Naive thymus-derived CD4-positive, alpha-beta T cell (primary cell): ENCODE measurements around the gene ZCCHC8. TPM values are rescaled to one million over a fixed set of nuclear protein-coding genes. Genes with fewer than 3 reads are reported as not detected.

Experiments used
- ATAC-seq: fragments of 150-1000 bp; cut with Tn5 transposase; 2 replicates; pipeline ENCODE4 v1.10.0; 2021; ENCODE audit warnings: mild to moderate bottlenecking, moderate library complexity
- CTCF ChIA-PET: fragments of 350-600 bp; sonication (Branson Sonifier 250); formaldehyde crosslinking; loops from one replicate; lab custom pipeline; 2021; ENCODE audit warnings: antibody characterized with exemption; lab: Charles Lee
- POLR2A ChIA-PET: fragments of 350-600 bp; sonication (Branson Sonifier 250); formaldehyde crosslinking; loops from one replicate; lab custom pipeline; 2021; ENCODE audit warnings: antibody characterized with exemption, inconsistent platforms; lab: Charles Lee
- DNase-seq, 9 donors: peaks; one replicate each; pipeline versions ENCODE4 v3.0.0 to v3.0.0-alpha.2; 2020 to 2022; ENCODE audit warnings: mixed read lengths in 1 of 9
- H3K27ac ChIP-seq: one replicate; pipeline ENCODE4 v1.7.0; 2013; ENCODE audit warnings: mild to moderate bottlenecking, low read depth, low read length, moderate library complexity
- H3K27me3 ChIP-seq, 2 donors: one replicate each; pipeline ENCODE4 v1.7.0; 2013; ENCODE audit warnings: low read length in 2 of 2, mild to moderate bottlenecking in 2 of 2, moderate library complexity in 2 of 2; ENCODE audit not compliant: control insufficient read depth in 2 of 2, insufficient read depth in 2 of 2
- H3K36me3 ChIP-seq, 3 experiments: 1 replicate in 2 of 3; 2 replicates in 1 of 3; pipeline ENCODE4 v1.7.0; 2013; ENCODE audit warnings: low read length in 3 of 3, mild to moderate bottlenecking in 3 of 3, moderate library complexity in 1 of 3; ENCODE audit not compliant: insufficient read depth in 3 of 3, control insufficient read depth in 2 of 3
- H3K4me1 ChIP-seq, 2 donors: one replicate each; pipeline ENCODE4 v1.7.0; 2013; ENCODE audit warnings: low read length in 2 of 2, mild to moderate bottlenecking in 2 of 2, moderate library complexity in 1 of 2; ENCODE audit not compliant: control insufficient read depth in 2 of 2, insufficient read depth in 2 of 2
- H3K4me3 ChIP-seq: 2 replicates; pipeline ENCODE4 v1.7.0; 2013; ENCODE audit warnings: mild to moderate bottlenecking, low read length
- H3K9me3 ChIP-seq, 3 experiments: 1 replicate in 2 of 3; 2 replicates in 1 of 3; pipeline ENCODE4 v1.7.0; 2013; ENCODE audit warnings: low read length in 3 of 3; ENCODE audit not compliant: control insufficient read depth in 2 of 3
- H3K27ac Mint-ChIP-seq, 9 donors: one replicate each; pipeline ENCODE4 v1.8.0; 2020 to 2022; ENCODE audit warnings: mixed read lengths in 9 of 9, mild to moderate bottlenecking in 8 of 9, moderate library complexity in 5 of 9, inconsistent platforms in 2 of 9
- H3K27me3 Mint-ChIP-seq, 5 donors: one replicate each; pipeline ENCODE4 v1.8.0; 2021 to 2022; ENCODE audit warnings: mixed read lengths in 5 of 5, mild to moderate bottlenecking in 1 of 5
- H3K36me3 Mint-ChIP-seq, 5 donors: one replicate each; pipeline ENCODE4 v1.8.0; 2020 to 2022; ENCODE audit warnings: mixed read lengths in 5 of 5, mild to moderate bottlenecking in 3 of 5, inconsistent platforms in 1 of 5
- H3K4me1 Mint-ChIP-seq, 7 donors: one replicate each; pipeline ENCODE4 v1.8.0; 2020 to 2022; ENCODE audit warnings: mixed read lengths in 7 of 7, mild to moderate bottlenecking in 3 of 7, inconsistent platforms in 1 of 7
- H3K4me3 Mint-ChIP-seq, 10 donors: one replicate each; pipeline ENCODE4 v1.8.0; 2020 to 2022; ENCODE audit warnings: mild to moderate bottlenecking in 10 of 10, mixed read lengths in 10 of 10, moderate library complexity in 6 of 10, inconsistent platforms in 2 of 10
- H3K9me3 Mint-ChIP-seq, 11 donors: one replicate each; pipeline ENCODE4 v1.8.0; 2020 to 2022; ENCODE audit warnings: mixed read lengths in 11 of 11, mild to moderate bottlenecking in 4 of 11, inconsistent platforms in 1 of 11, moderate library complexity in 1 of 11
- intact Hi-C, 2 donors: fragments of 100-400 bp; cut with micrococcal nuclease; formaldehyde crosslinking; loops; one replicate each; pipeline ENCODE4 v1.15.1; 2023
- polyA plus RNA-seq, 2 donors: library from polyadenylated mRNA; unstranded; fragments of 300-500 nt; fragmentation: Illumina TruSeq; gene quantifications; one replicate each; pipeline ENCODE4 v1.2.3, GENCODE V29; 2021
- total RNA-seq, 6 experiments: library from RNA in 5 of 6; stranded (reverse) in 5 of 6; gene quantifications; 1 replicate in 5 of 6; 2 replicates in 1 of 6; pipeline ENCODE4 v1.2.3 and lab custom pipeline; 2021 to 2026

ZCCHC8 gene
- total and polyA plus RNA-seq, 7 experiments from 2014 or later = 10.6 to 54.0 (median 45.1) TPM

GRCh38 chr12:122523846-122524718 is 23.4 kb upstream of the ZCCHC8 start:
- Mint-ChIP-seq H3K27ac (peak overlapping the region in 6 of 9 donors; percentile 20 to 86 (median 62)), H3K4me3 (peak overlapping the region in 5 of 10 donors; percentile 76 to 96 (median 93))

DNA sequence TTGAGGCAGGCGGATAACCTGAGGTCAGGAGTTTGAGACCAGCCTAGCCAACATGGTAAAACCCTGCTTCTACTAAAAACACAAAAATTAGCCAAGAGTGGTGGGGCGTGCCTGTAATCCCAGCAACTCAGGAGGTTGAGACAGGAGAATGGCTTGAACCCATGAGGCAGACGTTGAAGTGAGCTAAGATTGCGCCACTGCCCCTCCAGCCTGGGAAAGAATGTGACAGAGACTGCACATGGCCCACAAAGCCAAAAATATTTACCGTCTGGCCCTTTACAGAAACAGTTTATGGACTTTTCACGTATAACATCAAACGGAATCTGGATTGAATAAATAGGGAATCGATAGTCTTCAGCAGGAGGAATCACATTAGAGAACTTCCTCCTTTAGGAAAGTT is 22.5 kb upstream of the ZCCHC8 start:
- Mint-ChIP-seq H3K9me3 (no peaks in the 10 kb centered on the region), H3K4me3 (peak overlapping the region in 5 of 10 donors; percentile 76 to 96 (median 93)), H3K27me3 (no peaks in the 10 kb centered on the region), H3K36me3 (peaks cover 4 to 38% (median 29%) of the 10 kb centered on the region in 5 donors), H3K4me1 (peaks cover 35 to 64% (median 53%) of the 10 kb centered on the region in 7 donors), H3K27ac (peak overlapping the region in 6 of 9 donors; percentile 1 to 86 (median 18))
- H3K27me3 ChIP-seq = no peaks in the 10 kb centered on the region
- POLR2A ChIA-PET = interaction anchor here (0.7 to 4.9 kb wide), 3 partner anchors 22 to 195 kb away, joined by 3 to 115 read pairs (median 24); partner anchors contain the start of gene ZCCHC8
- H3K9me3 ChIP-seq = no peaks in the 10 kb centered on the region
- peaks cover 30 to 50% of the 10 kb centered on the region in 2 donors for H3K4me1 ChIP-seq
- H3K27ac ChIP-seq = no peak overlapping the region
- no peak overlapping the region for H3K4me3 ChIP-seq
- ATAC-seq = no peak
- intact Hi-C loops = loop anchor here (10.0 kb wide), 2 partner anchors 372 to 638 kb away; partner anchors contain the start of genes PSMD9 (in 1 of the 2) and VPS37B (in 1 of the 2)
- DNase-seq = no peak
- H3K36me3 ChIP-seq = peaks cover 10 to 41% (median 34%) of the 10 kb centered on the region in 3 experiments
- CTCF ChIA-PET = no interaction called here

More at GRCh38 chr12:122523846-122524718, 23.4 kb upstream of the ZCCHC8 start:
- Histone ChIP-seq H3K9me3 (no peaks in the 10 kb centered on the region), H3K4me1 (peaks cover 30 to 50% of the 10 kb centered on the region in 2 donors), H3K4me3 (peak overlapping the region; percentile 9), H3K27me3 (no peaks in the 10 kb centered on the region), H3K36me3 (peaks cover 10 to 34% (median 27%) of the 10 kb centered on the region in 3 experiments), H3K27ac (peak overlapping the region; percentile 94)
- POLR2A ChIA-PET = interaction anchor here (0.8 to 4.9 kb wide), 2 partner anchors 14 to 23 kb away, joined by 3 to 115 read pairs; partner anchors contain the start of gene ZCCHC8
- Mint-ChIP-seq H3K27me3 (no peaks in the 10 kb centered on the region), H3K36me3 (peaks cover 4 to 33% (median 27%) of the 10 kb centered on the region in 5 donors), H3K9me3 (no peaks in the 10 kb centered on the region), H3K4me1 (peaks cover 32 to 59% (median 47%) of the 10 kb centered on the region in 7 donors)
- CTCF ChIA-PET = no interaction called here
- ATAC-seq = no peak
- intact Hi-C loops = loop anchor here (10.0 kb wide), 2 partner anchors 371 to 639 kb away; partner anchors contain the start of genes PSMD9 (in 1 of the 2) and VPS37B (in 1 of the 2)
- no peak for DNase-seq

DNA sequence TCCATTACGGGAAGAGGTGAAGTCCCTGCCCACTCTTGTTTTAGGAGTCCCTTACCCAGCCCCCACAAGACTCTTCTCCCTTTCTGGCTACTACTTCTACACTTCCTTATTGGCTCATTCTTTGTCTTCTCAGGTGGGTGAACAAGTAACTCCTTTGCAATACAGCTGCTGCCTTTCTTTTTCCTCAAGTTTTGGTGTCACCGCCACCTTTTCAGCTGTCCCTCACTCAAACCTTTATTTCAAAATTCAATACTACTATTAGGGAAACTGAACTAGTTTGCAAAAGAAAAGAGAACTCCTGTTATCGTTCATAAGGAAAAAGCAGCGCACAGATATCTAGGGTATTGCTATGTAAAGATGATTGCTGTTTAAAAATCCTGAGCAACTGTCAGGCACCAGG is 19.9 kb upstream of the ZCCHC8 start:
- H3K27me3 ChIP-seq = no peaks in the 10 kb centered on the region
- H3K4me3 Mint-ChIP-seq = no peak overlapping the region
- H3K4me1 ChIP-seq = peaks cover 26 to 42% of the 10 kb centered on the region in 2 donors
- H3K4me1 Mint-ChIP-seq = peaks cover 37 to 71% (median 62%) of the 10 kb centered on the region in 7 donors
- H3K36me3 ChIP-seq = peaks cover 35 to 64% (median 59%) of the 10 kb centered on the region in 3 experiments
- ChIA-PET POLR2A (interaction anchor here (2.4 kb wide), 1 partner anchor 19 kb away, joined by 12 read pairs; the partner anchor contains the start of gene ZCCHC8), CTCF (no interaction called here)
- H3K9me3 Mint-ChIP-seq = no peaks in the 10 kb centered on the region
- no peak for ATAC-seq
- peaks cover 9 to 52% (median 45%) of the 10 kb centered on the region in 5 donors for H3K36me3 Mint-ChIP-seq
- H3K27ac Mint-ChIP-seq = peak overlapping the region in 3 of 9 donors; percentile 54 to 75 (median 67)
- H3K27ac ChIP-seq = no peak overlapping the region
- intact Hi-C loops = loop anchor here (10.0 kb wide), 2 partner anchors 374 to 636 kb away; partner anchors contain the start of genes PSMD9 (in 1 of the 2) and VPS37B (in 1 of the 2)
- DNase-seq = no peak
- no peaks in the 10 kb centered on the region for H3K27me3 Mint-ChIP-seq
- no peaks in the 10 kb centered on the region for H3K9me3 ChIP-seq
- no peak overlapping the region for H3K4me3 ChIP-seq

GRCh38 chr12:122519418-122519817 is 18.7 kb upstream of the ZCCHC8 start:
- Mint-ChIP-seq H3K9me3 (no peaks in the 10 kb centered on the region), H3K36me3 (peaks cover 13 to 58% (median 44%) of the 10 kb centered on the region in 5 donors), H3K27me3 (no peaks in the 10 kb centered on the region), H3K4me3 (peak overlapping the region in 2 of 10 donors; percentile 3 to 31), H3K4me1 (peaks cover 28 to 63% (median 58%) of the 10 kb centered on the region in 7 donors), H3K27ac (peak overlapping the region in 3 of 9 donors; percentile 9 to 50 (median 14))
- no peak overlapping the region for H3K27ac ChIP-seq
- ATAC-seq = peak; percentile 25
- peaks cover 18 to 35% of the 10 kb centered on the region in 2 donors for H3K4me1 ChIP-seq
- no peaks in the 10 kb centered on the region for H3K9me3 ChIP-seq
- peaks cover 41 to 76% (median 69%) of the 10 kb centered on the region in 3 experiments for H3K36me3 ChIP-seq
- intact Hi-C loops = no loop called here
- no peak for DNase-seq
- POLR2A ChIA-PET = interaction anchor here (0.6 to 2.4 kb wide), 3 partner anchors 12 to 71 kb away, joined by 3 to 12 read pairs (median 3); partner anchors contain the start of gene ZCCHC8
- H3K4me3 ChIP-seq = no peak overlapping the region
- H3K27me3 ChIP-seq = no peaks in the 10 kb centered on the region
- CTCF ChIA-PET = no interaction called here

GRCh38 chr12:122518908-122519307 is 18.2 kb upstream of the ZCCHC8 start:
- H3K27ac Mint-ChIP-seq = peak overlapping the region in 3 of 9 donors; percentile 21 to 65 (median 26)
- ChIA-PET CTCF (no interaction called here), POLR2A (interaction anchor here (1.0 to 2.4 kb wide), 2 partner anchors 11 to 18 kb away, joined by 3 to 12 read pairs; partner anchors contain the start of gene ZCCHC8)
- peaks cover 42 to 80% (median 69%) of the 10 kb centered on the region in 3 experiments for H3K36me3 ChIP-seq
- H3K27ac ChIP-seq = no peak overlapping the region
- DNase-seq = no peak
- H3K4me1 Mint-ChIP-seq = peaks cover 24 to 58% (median 53%) of the 10 kb centered on the region in 7 donors
- H3K4me3 Mint-ChIP-seq = no peak overlapping the region
- peaks cover 13 to 30% of the 10 kb centered on the region in 2 donors for H3K4me1 ChIP-seq
- no peaks in the 10 kb centered on the region for H3K27me3 Mint-ChIP-seq
- H3K9me3 Mint-ChIP-seq = no peaks in the 10 kb centered on the region
- H3K9me3 ChIP-seq = no peaks in the 10 kb centered on the region
- no peak overlapping the region for H3K4me3 ChIP-seq
- peaks cover 13 to 56% (median 39%) of the 10 kb centered on the region in 5 donors for H3K36me3 Mint-ChIP-seq
- intact Hi-C loops = no loop called here
- ATAC-seq = no peak
- no peaks in the 10 kb centered on the region for H3K27me3 ChIP-seq

GRCh38 chr12:122517877-122518276 is 17.1 kb upstream of the ZCCHC8 start:
- intact Hi-C loops = no loop called here
- Mint-ChIP-seq H3K4me1 (peaks cover 15 to 50% (median 43%) of the 10 kb centered on the region in 7 donors), H3K36me3 (peaks cover 13 to 53% (median 39%) of the 10 kb centered on the region in 5 donors), H3K9me3 (no peaks in the 10 kb centered on the region), H3K27ac (peak overlapping the region in 1 of 9 donors; percentile 36), H3K27me3 (no peaks in the 10 kb centered on the region), H3K4me3 (no peak overlapping the region)
- H3K27me3 ChIP-seq = no peaks in the 10 kb centered on the region
- peaks cover 48 to 88% (median 73%) of the 10 kb centered on the region in 3 experiments for H3K36me3 ChIP-seq
- peaks cover 5 to 20% of the 10 kb centered on the region in 2 donors for H3K4me1 ChIP-seq
- H3K9me3 ChIP-seq = no peaks in the 10 kb centered on the region
- POLR2A ChIA-PET = interaction anchor here (0.7 kb wide), 1 partner anchor 15 kb away, joined by 3 read pairs; no protein-coding TSS in a partner anchor
- H3K4me3 ChIP-seq = no peak overlapping the region
- no peak overlapping the region for H3K27ac ChIP-seq
- no peak for DNase-seq
- no peak for ATAC-seq
- CTCF ChIA-PET = no interaction called here
